Bronchial epithelial cell (primary cell): ENCODE results near the gene TASOR2. TPM values are rescaled to one million over a fixed set of nuclear protein-coding genes. Genes with fewer than 3 reads are reported as not detected.

Experiments
- DNase-seq: peaks from one replicate; pipeline ENCODE4 v3.0.0-alpha.2; 2010; ENCODE audit warnings: low read depth
- FAIRE-seq: peaks from 2 replicates; lab custom pipeline; 2011; peaks lifted over from hg19 to GRCh38; lab: Jason Lieb, UNC
- H3K27me3 ChIP-seq: 2 replicates; pipeline ENCODE4 v1.5.1; 2011; ENCODE audit warnings: low read length; ENCODE audit not compliant: control insufficient read depth, insufficient read depth
- H3K36me3 ChIP-seq: 2 replicates; pipeline ENCODE4 v1.5.1; 2011; ENCODE audit warnings: low read length; ENCODE audit not compliant: control insufficient read depth, insufficient read depth
- H3K4me3 ChIP-seq: 2 replicates; pipeline ENCODE4 v1.5.1; 2011; ENCODE audit warnings: mild to moderate bottlenecking, low read depth, low read length, control low read depth
- CTCF ChIP-seq: IDR thresholded peaks from 2 replicates; pipeline ENCODE4 v1.5.1; 2011; ENCODE audit warnings: mild to moderate bottlenecking, moderate library complexity, low read length, control low read depth, inconsistent platforms; ENCODE audit not compliant: insufficient read depth, severe bottlenecking
- total RNA-seq: library from RNA; depleted of rRNA; stranded (reverse); fragments of >200 nt; gene quantifications from 2 replicates; pipeline ENCODE4 v1.2.1, GENCODE V29; 2014

TASOR2 gene
- total RNA-seq, 1 donor from 2014 or later: 54.8 TPM

- DNase-seq (no peak), FAIRE-seq (no peak)
- Histone ChIP-seq H3K27me3 (no peaks in the 10 kb centered on the region), H3K36me3 (peaks cover 9% of the 10 kb centered on the region), H3K4me3 (no peak overlapping the region)
- TF ChIP-seq CTCF: no peak
These were observed 33.3 kb upstream of the TASOR2 start for GRCh38 chr10:5651388-5651764.

GRCh38 chr10:5652746-5653145 lies 31.9 kb upstream of the TASOR2 start:
- Histone ChIP-seq H3K36me3 (peaks cover 9% of the 10 kb centered on the region), H3K27me3 (no peaks in the 10 kb centered on the region), H3K4me3 (no peak overlapping the region)
- DNase-seq: no peak
- no peak for TF ChIP-seq CTCF
- no peak for FAIRE-seq

GRCh38 chr10:5654218-5654755 lies 30.4 kb upstream of the TASOR2 start:
- FAIRE-seq: peak; percentile 47
- DNase-seq: no peak
- H3K36me3 ChIP-seq: peaks cover 2% of the 10 kb centered on the region
- H3K4me3 ChIP-seq: no peak overlapping the region
- no peak for TF ChIP-seq CTCF
- H3K27me3 ChIP-seq: no peaks in the 10 kb centered on the region

- no peak for TF ChIP-seq CTCF
- no peak for DNase-seq
These were observed 29.5 kb upstream of the TASOR2 start for GRCh38 chr10:5655121-5655520.

GRCh38 chr10:5656737-5657579 lies 27.7 kb upstream of the TASOR2 start:
- Histone ChIP-seq H3K4me3 (no peak overlapping the region), H3K36me3 (no peaks in the 10 kb centered on the region), H3K27me3 (no peaks in the 10 kb centered on the region)
- DNase-seq (no peak), FAIRE-seq (no peak)
- TF ChIP-seq CTCF: no peak

More at GRCh38 chr10:5655121-5655520, 29.5 kb upstream of the TASOR2 start:
- FAIRE-seq: no peak
- Histone ChIP-seq H3K27me3 (no peaks in the 10 kb centered on the region), H3K36me3 (peaks cover 2% of the 10 kb centered on the region), H3K4me3 (no peak overlapping the region)
